Chondrocyte (in vitro differentiated cells): ENCODE data around the gene EPHA4. TPM values are rescaled to one million over a fixed set of nuclear protein-coding genes. Genes with fewer than 3 reads are reported as not detected.

Experiments
- DNase-seq: peaks from one replicate; pipeline ENCODE4 v3.0.0; 2021; ENCODE audit warnings: mixed read lengths, low spot score
- H3K27ac Mint-ChIP-seq: one replicate; pipeline ENCODE4 v1.8.0; 2021; ENCODE audit warnings: mild to moderate bottlenecking, moderate library complexity, mixed read lengths; ENCODE audit not compliant: unreplicated experiment
- H3K27me3 Mint-ChIP-seq: 2 replicates; pipeline ENCODE4 v1.8.0; 2021; ENCODE audit warnings: low read depth, mixed read lengths
- H3K36me3 Mint-ChIP-seq: 2 replicates; pipeline ENCODE4 v1.8.0; 2021; ENCODE audit warnings: low read depth, mixed read lengths
- H3K4me1 Mint-ChIP-seq: 2 replicates; pipeline ENCODE4 v1.8.0; 2021; ENCODE audit warnings: low read depth, mild to moderate bottlenecking, mixed read lengths
- H3K4me3 Mint-ChIP-seq: one replicate; pipeline ENCODE4 v1.8.0; 2021; ENCODE audit warnings: mild to moderate bottlenecking, moderate library complexity, mixed read lengths; ENCODE audit not compliant: unreplicated experiment
- H3K9me3 Mint-ChIP-seq: 2 replicates; pipeline ENCODE4 v1.8.0; 2021; ENCODE audit warnings: low read depth, mixed read lengths
- CTCF ChIP-seq: fragments of 200-600 bp; sonication (generic); IDR thresholded peaks from 2 replicates; pipeline ENCODE4 v1.5.0; 2021; ENCODE audit warnings: antibody characterized with exemption, mild to moderate bottlenecking, moderate library complexity
- total RNA-seq: library from RNA; stranded (reverse); gene quantifications from 3 replicates; pipeline ENCODE4 v1.2.1, GENCODE V29; 2021

Gene EPHA4
- total RNA-seq, 1 donor from 2014 or later = 3.9 TPM

- no peaks in the 10 kb centered on the region for H3K27me3 Mint-ChIP-seq
- H3K36me3 Mint-ChIP-seq = no peaks in the 10 kb centered on the region
- no peak overlapping the region for H3K4me3 Mint-ChIP-seq
- H3K9me3 Mint-ChIP-seq = no peaks in the 10 kb centered on the region
- TF ChIP-seq CTCF = no peak
- H3K27ac Mint-ChIP-seq = no peak overlapping the region
- H3K4me1 Mint-ChIP-seq = no peaks in the 10 kb centered on the region
- no peak for DNase-seq
Measured at GRCh38 chr2:221451862-221452788, 120.0 kb downstream of the EPHA4 start.

- no peak for DNase-seq
- TF ChIP-seq CTCF = no peak
Measured at GRCh38 chr2:221450280-221450679, 121.8 kb downstream of the EPHA4 start.

DNA sequence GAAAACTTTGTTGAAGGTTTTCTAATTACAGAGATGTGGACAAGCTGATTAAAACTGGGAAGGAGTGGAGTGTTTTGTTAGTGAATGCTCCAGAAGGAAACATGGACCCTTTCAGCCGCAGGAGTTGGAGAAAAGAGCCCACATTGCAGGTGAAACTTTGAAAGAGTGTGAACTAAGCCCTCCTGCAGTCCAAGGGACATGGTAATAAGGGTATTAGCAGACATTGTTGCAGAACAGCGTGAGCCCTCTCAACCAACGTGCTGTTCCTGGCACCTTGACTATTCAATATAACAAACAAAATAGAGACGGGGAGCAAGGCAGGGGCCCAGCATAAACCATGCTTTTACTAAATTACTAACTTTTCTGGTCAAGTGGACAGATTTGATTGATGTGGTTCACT, 122.7 kb downstream of the EPHA4 start:
- Mint-ChIP-seq H3K9me3 (no peaks in the 10 kb centered on the region), H3K4me1 (peaks cover under 1% of the 10 kb centered on the region), H3K4me3 (no peak overlapping the region), H3K36me3 (no peaks in the 10 kb centered on the region), H3K27me3 (no peaks in the 10 kb centered on the region), H3K27ac (no peak overlapping the region)
- DNase-seq = no peak
- no peak for TF ChIP-seq CTCF

More at GRCh38 chr2:221450280-221450679, 121.8 kb downstream of the EPHA4 start:
- Mint-ChIP-seq H3K9me3 (no peaks in the 10 kb centered on the region), H3K27ac (no peak overlapping the region), H3K4me1 (no peaks in the 10 kb centered on the region), H3K27me3 (no peaks in the 10 kb centered on the region), H3K4me3 (no peak overlapping the region), H3K36me3 (no peaks in the 10 kb centered on the region)

DNA sequence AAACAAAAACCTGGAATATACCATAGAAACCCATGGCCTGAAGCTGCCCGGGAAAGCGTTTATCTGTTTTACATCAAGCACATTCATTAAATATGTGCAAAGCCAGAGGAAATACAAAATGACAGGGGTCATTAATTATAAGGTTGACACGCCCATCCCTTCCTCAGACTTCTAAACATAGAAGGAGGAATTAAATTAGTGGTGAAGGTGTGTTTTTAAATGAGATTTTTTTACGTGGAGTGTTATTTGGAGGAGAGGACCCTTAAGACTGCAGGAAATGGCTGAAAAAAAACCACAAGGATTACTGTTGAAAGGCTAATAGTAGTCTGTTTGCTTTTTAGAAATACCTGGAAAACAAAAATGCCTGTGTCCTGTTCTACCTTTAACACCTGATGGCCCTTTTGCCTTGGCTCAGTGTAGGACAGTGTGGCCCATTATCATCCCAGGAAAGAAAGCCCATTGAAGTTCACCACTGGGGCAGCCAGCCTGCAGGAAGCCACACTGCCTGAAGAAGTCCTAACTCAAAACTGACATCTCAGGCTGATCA, 123.2 kb downstream of the EPHA4 start:
- peaks cover 5% of the 10 kb centered on the region for H3K4me1 Mint-ChIP-seq
- H3K36me3 Mint-ChIP-seq = no peaks in the 10 kb centered on the region
- DNase-seq = no peak
- TF ChIP-seq CTCF = no peak
- no peak overlapping the region for H3K4me3 Mint-ChIP-seq
- H3K27ac Mint-ChIP-seq = no peak overlapping the region
- H3K9me3 Mint-ChIP-seq = no peaks in the 10 kb centered on the region
- H3K27me3 Mint-ChIP-seq = no peaks in the 10 kb centered on the region

DNA sequence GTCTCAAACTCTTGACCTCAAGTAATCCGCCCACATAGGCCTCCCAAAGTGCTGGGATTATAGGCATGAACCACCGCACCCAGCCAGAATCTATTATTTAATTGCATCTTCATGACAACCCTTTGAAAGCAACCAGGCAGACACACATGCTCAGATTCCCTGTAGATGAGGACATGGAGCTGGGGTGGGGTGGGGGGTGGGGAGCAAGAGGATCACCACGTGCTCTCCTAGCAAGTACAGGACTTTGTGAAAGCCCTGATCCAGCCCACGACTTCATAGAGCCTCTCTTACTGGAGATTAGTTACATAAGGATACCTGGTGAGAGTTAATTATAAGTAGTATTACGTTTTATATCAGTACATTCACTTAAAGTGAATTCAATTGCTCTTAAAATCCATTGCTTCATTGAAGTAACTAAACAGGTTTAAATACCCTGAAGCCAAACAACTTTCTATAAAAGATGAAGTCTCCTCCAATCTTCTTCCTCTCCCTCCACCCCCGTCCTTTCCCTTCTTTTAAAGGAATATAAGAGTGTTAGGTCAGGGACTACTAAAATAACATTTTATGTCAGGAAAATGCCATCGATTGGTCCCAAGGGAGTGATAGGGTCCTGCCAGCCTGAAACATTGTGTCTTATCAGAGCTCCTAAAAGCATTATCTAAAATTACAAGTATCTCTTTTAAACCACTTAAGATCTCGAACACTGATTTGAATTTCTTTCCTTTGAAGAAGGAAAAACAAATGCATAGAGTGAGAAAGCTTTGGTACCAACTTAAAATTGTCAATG, 123.9 kb downstream of the EPHA4 start:
- H3K4me1 Mint-ChIP-seq = peaks cover 11% of the 10 kb centered on the region
- H3K4me3 Mint-ChIP-seq = no peak overlapping the region

More for the DNA sequence above, 123.9 kb downstream of the EPHA4 start:
- no peak for TF ChIP-seq CTCF
- Mint-ChIP-seq H3K9me3 (no peaks in the 10 kb centered on the region), H3K27me3 (no peaks in the 10 kb centered on the region), H3K27ac (no peak overlapping the region), H3K36me3 (no peaks in the 10 kb centered on the region)
- no peak for DNase-seq
